SK-N-SH (cell line): ENCODE results near the gene DOK6. TPM values are rescaled to one million over a fixed set of nuclear protein-coding genes. Genes with fewer than 3 reads are reported as not detected.

Experiments
- CTCF ChIA-PET: fragments of 300-600, 350-600 bp; formaldehyde crosslinking; extraction: SDS; loops from one replicate; lab custom pipeline; 2021; lab: Yijun Ruan, JAX
- POLR2A ChIA-PET: fragments of 350-600 bp; sonication (Branson Sonifier 250); formaldehyde crosslinking; extraction: SDS; loops from one replicate; lab custom pipeline; 2020; ENCODE audit warnings: antibody characterized with exemption, inconsistent platforms; lab: Yijun Ruan, JAX
- DNase-seq: peaks from one replicate; pipeline ENCODE4 v3.0.0; 2012
- H2AFZ ChIP-seq: fragments of 200-600 bp; sonication (generic); 2 replicates; pipeline ENCODE4 v1.8.1; 2016; ENCODE audit warnings: antibody characterized with exemption, mild to moderate bottlenecking, low read depth
- H3F3A ChIP-seq: fragments of 200-600 bp; sonication (generic); replicated peaks from 2 replicates; pipeline ENCODE3; 2016; ENCODE audit warnings: antibody characterized with exemption, mild to moderate bottlenecking; ENCODE audit not compliant: insufficient read depth
- H3K27ac ChIP-seq, 2 experiments: fragments of 200-500 bp in 1 of 2; fragments of 200-600 bp in 1 of 2; sonication (Bioruptor generic) in 1 of 2; sonication (generic), shearing (Covaris generic) in 1 of 2; 2 replicates each; pipeline versions ENCODE4 v1.5.1 to v1.6.1; 2014 to 2016; ENCODE audit warnings: low read depth in 2 of 2, inconsistent platforms in 1 of 2, low read length in 1 of 2, mild to moderate bottlenecking in 1 of 2, mixed read lengths in 1 of 2
- H3K27me3 ChIP-seq: fragments of 200-600 bp; sonication (generic), shearing (Covaris generic); 2 replicates; pipeline ENCODE4 v1.6.1; 2016; ENCODE audit warnings: mixed run types; ENCODE audit not compliant: insufficient read depth
- H3K36me3 ChIP-seq, 2 experiments: fragments of 200-500 bp in 1 of 2; fragments of 200-600 bp in 1 of 2; sonication (Bioruptor generic) in 1 of 2; sonication (generic) in 1 of 2; replicated peaks in 1 of 2; 2 replicates each; pipeline versions ENCODE3 to v1.5.1; 2014 to 2016; ENCODE audit warnings: low read length in 1 of 2, mild to moderate bottlenecking in 1 of 2; ENCODE audit not compliant: insufficient read depth in 2 of 2, control insufficient read depth in 1 of 2
- H3K4me1 ChIP-seq, 2 experiments: fragments of 200-500 bp in 1 of 2; fragments of 200-600 bp in 1 of 2; sonication (Bioruptor generic) in 1 of 2; sonication (generic), shearing (Covaris generic) in 1 of 2; 2 replicates each; pipeline versions ENCODE4 v1.5.1 to v1.6.1; 2014 to 2016; ENCODE audit warnings: low read depth in 1 of 2, low read length in 1 of 2, mixed run types in 1 of 2; ENCODE audit not compliant: insufficient read depth in 2 of 2, control insufficient read depth in 1 of 2
- H3K4me2 ChIP-seq: fragments of 200-600 bp; sonication (generic), shearing (Covaris generic); 2 replicates; pipeline ENCODE4 v1.6.1; 2017; ENCODE audit warnings: mixed run types
- H3K4me3 ChIP-seq, 2 experiments: fragments of 200-500 bp in 1 of 2; fragments of 200-600 bp in 1 of 2; sonication (Bioruptor generic) in 1 of 2; sonication (generic), shearing (Covaris generic) in 1 of 2; 2 replicates each; pipeline versions ENCODE4 v1.5.1 to v1.8.1; 2014 to 2016; ENCODE audit warnings: low read depth in 2 of 2, inconsistent platforms in 1 of 2, low read length in 1 of 2, mild to moderate bottlenecking in 1 of 2, mixed read lengths in 1 of 2, moderate library complexity in 1 of 2
- H3K79me2 ChIP-seq: fragments of 200-600 bp; sonication (generic); 2 replicates; pipeline ENCODE4 v1.8.1; 2017; ENCODE audit warnings: mild to moderate bottlenecking; ENCODE audit not compliant: insufficient read depth
- H3K9ac ChIP-seq: fragments of 200-600 bp; sonication (generic); 2 replicates; pipeline ENCODE4 v1.6.1; 2017; ENCODE audit warnings: mixed run types
- H3K9me2 ChIP-seq: fragments of 200-600 bp; sonication (generic); 2 replicates; pipeline ENCODE4 v1.6.1; 2017; ENCODE audit warnings: mixed run types
- H3K9me3 ChIP-seq: fragments of 200-600 bp; sonication (generic); 2 replicates; pipeline ENCODE4 v1.6.1; 2017; ENCODE audit warnings: mixed run types, mild to moderate bottlenecking, moderate library complexity
- H4K20me1 ChIP-seq: fragments of 200-600 bp; sonication (generic); 2 replicates; pipeline ENCODE4 v1.6.1; 2017; ENCODE audit warnings: mild to moderate bottlenecking, mixed run types; ENCODE audit not compliant: insufficient read depth
- EZH2phosphoT487 ChIP-seq: fragments of 200-600 bp; sonication (generic); IDR thresholded peaks from 2 replicates; pipeline ENCODE4 v1.6.1; 2017; ENCODE audit warnings: low read depth, mixed run types, mild to moderate bottlenecking, antibody characterized with exemption, moderate library complexity, borderline replicate concordance
- IRF3 ChIP-seq: fragments of 150-350 bp; IDR thresholded peaks from 2 replicates; pipeline ENCODE4 v1.6.1; 2016; ENCODE audit warnings: mild to moderate bottlenecking, low read depth, low read length
- JUND ChIP-seq: IDR thresholded peaks from 2 replicates; pipeline ENCODE4 v1.4.0; 2012
- MAX ChIP-seq: IDR thresholded peaks from 2 replicates; pipeline ENCODE4 v1.4.0; 2012; ENCODE audit warnings: low read depth
- MXI1 ChIP-seq: IDR thresholded peaks from 2 replicates; pipeline ENCODE4 v1.6.1; 2012; ENCODE audit warnings: mild to moderate bottlenecking, low read depth, low read length, improper control_type of control experiment
- RAD21 ChIP-seq: IDR thresholded peaks from 2 replicates; pipeline ENCODE4 v1.6.1; 2012; ENCODE audit warnings: mild to moderate bottlenecking, low read length
- REST ChIP-seq: IDR thresholded peaks from 2 replicates; pipeline ENCODE4 v1.6.1; 2012; ENCODE audit warnings: mild to moderate bottlenecking, low read depth, low read length, moderate library complexity
- RXRA ChIP-seq: IDR thresholded peaks from 2 replicates; pipeline ENCODE4 v1.4.0; 2012; ENCODE audit warnings: low read depth, mild to moderate bottlenecking, borderline replicate concordance
- TCF12 ChIP-seq: IDR thresholded peaks from 2 replicates; pipeline ENCODE4 v1.4.0; 2012
- TEAD4 ChIP-seq: IDR thresholded peaks from 2 replicates; pipeline ENCODE4 v1.4.0; 2012; ENCODE audit warnings: mild to moderate bottlenecking, borderline replicate concordance; ENCODE audit not compliant: insufficient read depth
- YY1 ChIP-seq: IDR thresholded peaks from 2 replicates; pipeline ENCODE4 v1.4.0; 2012; ENCODE audit warnings: low read depth, mild to moderate bottlenecking
- ZBTB33 ChIP-seq: IDR thresholded peaks from 2 replicates; pipeline ENCODE4 v1.4.0; 2012; ENCODE audit warnings: low read depth, borderline replicate concordance
- WGBS: methylation state at CpG from one replicate; pipeline ENCODE4 v1.1.6; 2017; ENCODE audit warnings: low lambda C conversion rate; 5-methylcytosine and 5-hydroxymethylcytosine counted together
- polyA plus RNA-seq, 3 experiments: library from polyadenylated mRNA; depleted of rRNA; stranded (reverse); fragments of >200 nt; gene quantifications; 2 replicates each; pipeline ENCODE4 v1.2.3, GENCODE V29; 2012

DOK6 gene
- polyA plus RNA-seq, 1 of the 3 experiments (the other 2 are of a cell fraction) = 3.9 TPM

- peaks cover 0 to 1% of the 10 kb centered on the region in 2 experiments for H3K36me3 ChIP-seq
- no peak overlapping the region for H3K4me2 ChIP-seq
- H3K9me3 ChIP-seq = no peaks in the 10 kb centered on the region; the same call in 1 of the 2 replicates
- no peaks in the 10 kb centered on the region for H3K4me1 ChIP-seq
- H3K4me3 ChIP-seq = no peak overlapping the region
- no peak overlapping the region for H2AFZ ChIP-seq
- no peaks in the 10 kb centered on the region for H4K20me1 ChIP-seq
- H3K9me2 ChIP-seq = no peaks in the 10 kb centered on the region
- no peak overlapping the region for H3K27ac ChIP-seq
- ChIA-PET POLR2A (no interaction called here), CTCF (no interaction called here)
- WGBS = 96% methylated on average over 4 of the region's 4 CpGs
- H3K27me3 ChIP-seq = no peaks in the 10 kb centered on the region
- DNase-seq = no peak
- H3K9ac ChIP-seq = no peak overlapping the region
- TF ChIP-seq RXRA (no peak), MAX (no peak), TCF12 (no peak), EZH2phosphoT487 (no peak), MXI1 (no peak), JUND (no peak), REST (no peak), IRF3 (no peak), RAD21 (no peak)
- H3K79me2 ChIP-seq = no peaks in the 10 kb centered on the region
- H3F3A ChIP-seq = peaks cover 6% of the 10 kb centered on the region
Measured at GRCh38 chr18:69820538-69820937, 419.9 kb downstream of the DOK6 start.

GRCh38 chr18:69830189-69830588 lies 429.5 kb downstream of the DOK6 start:
- no peak overlapping the region for H3K27ac ChIP-seq

More at GRCh38 chr18:69830189-69830588, 429.5 kb downstream of the DOK6 start:
- Histone ChIP-seq H3K36me3 (peaks cover 0 to 2% of the 10 kb centered on the region in 2 experiments), H3K4me1 (no peaks in the 10 kb centered on the region; a peak in 1 of 4 replicates), H3K27me3 (no peaks in the 10 kb centered on the region), H3K9me2 (no peaks in the 10 kb centered on the region), H3K9ac (no peak overlapping the region), H2AFZ (no peak overlapping the region), H3K79me2 (no peaks in the 10 kb centered on the region), H3K9me3 (no peaks in the 10 kb centered on the region), H4K20me1 (no peaks in the 10 kb centered on the region), H3K4me3 (no peak overlapping the region), H3K4me2 (no peak overlapping the region), H3F3A (no peaks in the 10 kb centered on the region)
- POLR2A ChIA-PET = no interaction called here
- no peak for DNase-seq
- CTCF ChIA-PET = no interaction called here
- TF ChIP-seq RAD21 = no peak
- TF ChIP-seq ZBTB33 = no peak
- no peak for TF ChIP-seq REST
- no peak for TF ChIP-seq TEAD4
- TF ChIP-seq YY1 = no peak
- TF ChIP-seq EZH2phosphoT487 = no peak
- 75% methylated on average over 1 of the region's 1 CpG for WGBS
